T1000 (cell line): ENCODE measurements around the gene CPNE6.
"Not testable (repeated sequence)": the region's sequence is repeated elsewhere in the genome, so short reads cannot be mapped to it uniquely, and the experiment has no call there.

Experiments used
- DNase-seq: peaks from one replicate; lab custom pipeline; 2025; ENCODE audit warnings: mixed read lengths; lab: John Stamatoyannopoulos, UW

CPNE6 gene

DNA sequence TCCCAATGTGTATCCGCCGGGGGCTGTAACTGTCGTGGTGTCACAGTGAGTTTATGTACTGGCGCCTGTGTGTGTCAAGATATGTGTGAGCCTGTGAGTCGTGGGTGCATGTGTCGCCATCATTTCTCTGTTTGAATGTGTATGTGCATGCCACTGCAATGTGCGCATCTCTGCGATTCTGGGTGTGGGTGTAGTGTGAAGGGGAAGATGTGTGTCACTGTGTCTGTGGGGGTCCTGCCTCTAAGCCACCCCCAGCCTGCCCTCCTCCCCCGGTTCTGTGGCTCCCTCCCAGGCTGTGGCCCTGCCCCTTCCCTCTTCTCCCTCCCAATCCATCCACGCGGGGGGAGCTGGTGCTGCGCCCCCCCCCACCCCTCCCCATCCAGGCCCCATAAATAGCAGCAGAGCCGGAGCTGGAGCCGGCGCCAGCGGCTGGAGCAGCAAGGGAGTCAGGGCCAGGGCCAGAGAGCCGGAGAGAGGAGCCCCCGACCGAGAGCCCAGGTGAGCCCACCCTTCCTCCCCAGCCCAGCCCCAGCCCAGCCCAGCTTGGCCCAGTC, at the start of gene CPNE6:
Gene CPNE6, plus strand, starts transcription at position 419 of the 554 bp plus-strand sequence. CDS start 1,375 bp downstream, outside the sequence.
- DNase-seq: no peak

DNA sequence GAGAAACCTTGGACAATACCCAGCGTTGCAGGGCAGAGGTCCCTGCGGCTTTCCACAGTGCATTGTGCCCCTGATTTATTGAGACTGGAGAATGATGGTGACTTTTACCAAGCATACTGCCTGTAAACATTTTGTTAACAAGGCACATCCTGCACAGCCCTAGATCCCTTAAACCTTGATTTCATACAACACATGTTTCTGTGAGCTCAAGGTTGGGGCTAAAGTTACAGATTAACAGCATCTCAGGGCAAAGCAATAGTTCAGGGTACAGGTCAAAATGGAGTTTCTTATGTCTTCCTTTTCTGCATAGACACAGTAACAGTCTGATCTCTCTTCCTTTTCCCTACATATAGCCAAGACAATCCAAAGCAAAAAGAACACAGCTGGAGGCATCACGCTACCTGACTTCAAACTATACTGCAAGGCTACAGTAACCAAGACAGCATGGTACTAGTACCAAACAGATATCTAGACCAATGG, 46.4 kb upstream of the CPNE6 start:
- not testable (repeated sequence) for DNase-seq

DNA sequence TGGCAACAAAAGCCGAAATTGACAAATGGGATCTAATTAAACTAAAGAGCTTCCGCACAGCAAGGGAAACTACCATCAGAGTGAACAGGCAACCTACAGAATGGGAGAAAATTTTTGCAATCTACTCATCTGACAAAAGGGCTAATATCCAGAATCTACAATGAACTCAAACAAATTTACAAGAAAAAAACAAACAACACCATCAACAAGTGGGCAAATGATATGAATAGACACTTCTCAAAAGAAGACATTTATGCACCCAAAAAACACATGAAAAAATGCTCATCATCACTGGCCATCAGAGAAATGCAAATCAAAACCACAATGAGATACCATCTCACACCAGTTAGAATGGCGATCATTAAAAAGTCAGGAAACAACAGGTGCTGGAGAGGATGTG, 41.7 kb upstream of the CPNE6 start:
- not testable (repeated sequence) for DNase-seq

DNA sequence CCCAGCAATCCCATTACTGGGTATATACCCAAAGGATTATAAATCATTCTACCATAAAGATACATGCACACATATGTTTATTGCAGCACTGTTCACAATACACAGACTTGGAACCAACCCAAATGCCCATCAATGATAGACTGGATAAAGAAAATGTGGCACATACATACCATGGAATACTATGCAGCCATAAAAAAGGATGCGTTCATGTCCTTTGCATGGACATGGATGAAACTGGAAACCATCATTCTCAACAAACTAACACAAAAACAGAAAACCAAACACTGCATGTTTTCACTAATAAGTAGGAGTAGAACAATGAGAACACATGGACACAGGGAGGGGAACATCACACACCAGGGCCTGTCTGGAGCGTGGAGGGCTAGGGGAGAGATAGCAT, 40.0 kb upstream of the CPNE6 start:
- not testable (repeated sequence) for DNase-seq

DNA sequence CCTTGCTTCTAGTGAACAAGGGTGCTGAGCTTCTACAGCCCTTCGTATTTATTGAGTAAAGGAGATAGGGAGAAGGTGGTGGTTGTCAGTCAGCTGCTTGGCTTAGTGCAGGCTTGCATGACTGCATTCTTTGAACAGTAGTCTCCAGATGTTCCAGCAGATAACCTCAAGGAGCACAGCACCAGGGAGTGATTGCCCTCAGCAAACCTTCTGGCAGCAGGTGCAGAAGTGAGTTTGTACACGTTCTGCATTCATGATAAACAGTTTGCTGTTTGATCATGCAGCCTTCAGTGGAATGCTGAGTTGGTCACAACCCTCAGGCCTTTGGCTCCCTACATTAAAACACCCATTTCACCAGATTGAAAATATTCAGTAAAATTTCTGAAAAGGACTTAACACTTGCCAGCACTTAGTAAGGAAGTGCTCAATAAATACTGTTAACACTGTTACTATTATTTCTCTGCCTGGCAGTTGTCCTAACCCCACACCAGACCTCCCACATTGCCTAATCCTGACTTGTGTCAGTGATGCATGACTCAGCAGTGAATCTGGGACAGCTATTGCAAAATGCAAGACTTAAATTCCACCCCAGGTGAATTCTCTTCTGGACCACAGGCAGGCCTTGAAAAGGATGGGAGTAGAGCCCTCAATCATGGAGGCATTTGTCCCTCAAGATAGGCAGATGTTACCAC, 38.5 kb upstream of the CPNE6 start:
- no peak for DNase-seq

DNA sequence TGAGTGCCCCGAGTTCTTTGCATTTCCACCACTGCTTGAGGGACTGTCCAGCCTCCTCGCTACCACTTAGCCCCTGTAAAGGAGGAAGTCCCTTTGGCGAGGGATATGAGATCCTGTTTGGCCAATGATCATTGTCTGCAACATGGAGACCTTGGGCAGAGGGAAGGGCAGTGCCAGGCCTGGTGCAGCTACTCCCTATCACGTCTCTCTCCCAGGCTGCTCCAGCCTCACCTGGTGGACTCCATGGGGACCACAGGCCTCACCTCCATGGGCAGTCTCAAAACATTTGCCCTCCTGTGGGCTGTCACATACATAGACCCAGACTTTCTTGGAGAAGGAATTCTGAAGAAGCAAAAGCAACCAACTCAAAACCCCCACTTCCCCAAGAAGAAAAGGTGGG, 35.6 kb upstream of the CPNE6 start:
- DNase-seq: not testable (repeated sequence)

DNA sequence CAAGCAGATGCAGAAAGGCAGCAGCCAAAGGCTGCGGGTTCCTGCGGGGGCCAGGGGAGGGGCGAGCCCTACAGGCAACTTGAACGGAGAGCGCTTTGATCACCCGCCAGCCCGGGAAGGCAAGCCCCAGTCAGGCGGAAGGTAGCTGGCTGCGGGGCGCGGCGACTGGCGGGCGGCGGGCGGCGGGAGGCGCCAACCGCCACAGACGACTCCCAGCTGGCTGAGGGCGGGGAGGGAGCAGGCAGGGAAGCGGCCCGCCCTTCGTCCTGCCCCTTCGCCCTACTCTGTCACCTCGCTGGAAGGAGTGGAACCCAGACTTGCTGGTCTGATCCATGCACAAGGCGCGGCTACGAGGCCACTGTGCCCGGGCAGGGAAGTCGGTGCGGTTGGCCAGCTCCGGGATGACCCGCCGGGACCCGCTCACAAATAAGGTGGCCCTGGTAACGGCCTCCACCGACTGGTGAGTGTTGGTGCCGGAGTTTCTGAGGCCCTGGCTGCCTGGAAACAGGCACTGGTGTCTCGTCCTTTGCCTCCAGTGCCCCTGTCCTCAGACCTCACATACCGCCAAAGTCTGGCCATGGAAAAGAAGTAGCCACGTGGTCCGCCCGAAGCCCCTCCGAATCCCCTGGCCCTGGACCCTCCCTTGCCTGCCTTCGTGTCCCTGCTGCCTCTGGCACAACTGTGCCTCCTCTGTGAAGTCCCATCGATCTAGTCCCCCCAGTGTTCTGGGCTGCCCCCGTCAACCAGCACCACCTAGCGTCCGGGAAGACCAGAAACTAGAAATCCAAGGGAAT, 35.0 kb upstream of the CPNE6 start:
- DNase-seq: no peak

DNA sequence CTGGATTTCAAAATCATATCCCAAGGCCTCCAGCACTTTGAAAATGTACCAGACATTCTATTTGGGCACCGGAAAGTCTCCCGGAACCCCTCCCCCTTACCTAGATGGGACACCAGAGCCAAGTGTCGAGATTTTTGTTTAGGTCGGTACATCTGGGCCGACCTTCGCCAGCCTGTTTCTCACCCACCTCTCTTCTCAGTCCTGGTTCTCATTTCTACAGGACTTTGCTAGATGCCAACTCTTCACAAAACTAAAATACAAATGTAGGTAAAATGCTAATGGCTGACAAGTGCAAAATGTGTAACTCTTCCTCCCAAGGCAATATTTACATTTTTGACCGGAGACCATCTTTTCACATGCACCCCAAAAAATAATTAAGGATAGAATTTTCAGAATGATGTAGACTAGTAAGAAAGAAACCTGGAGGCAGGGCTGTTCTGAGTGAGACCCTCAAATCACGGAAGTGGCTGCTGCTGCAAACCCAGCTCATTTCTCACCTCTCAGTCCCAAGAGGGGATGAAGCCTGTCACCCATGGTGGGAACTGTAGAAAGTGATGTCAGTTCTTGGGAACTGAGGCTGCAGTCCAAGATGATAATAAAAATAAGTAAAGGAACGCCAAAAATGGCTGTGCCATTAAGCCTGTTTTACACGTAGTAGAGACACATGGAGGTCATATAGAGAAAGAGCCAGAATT, 34.3 kb upstream of the CPNE6 start:
- not testable (repeated sequence) for DNase-seq

DNA sequence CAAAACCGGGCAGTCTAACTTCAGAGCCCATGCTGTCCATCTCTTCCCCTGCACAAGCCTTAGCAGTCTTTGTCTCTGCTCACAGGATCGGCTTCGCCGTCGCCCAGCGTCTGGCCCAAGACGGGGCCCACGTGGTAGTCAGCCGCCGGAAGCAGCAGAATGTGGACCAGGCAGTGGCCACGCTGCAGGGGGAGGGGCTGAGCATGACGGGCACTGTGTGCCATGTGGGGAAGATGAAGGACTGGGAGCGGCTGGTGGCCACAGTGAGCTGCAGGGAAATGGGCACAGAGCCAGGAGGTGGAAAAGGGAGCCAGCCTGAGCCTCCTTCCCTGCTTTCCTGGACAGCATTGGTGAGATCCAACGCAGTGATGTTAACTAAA, 33.7 kb upstream of the CPNE6 start:
- no peak for DNase-seq

DNA sequence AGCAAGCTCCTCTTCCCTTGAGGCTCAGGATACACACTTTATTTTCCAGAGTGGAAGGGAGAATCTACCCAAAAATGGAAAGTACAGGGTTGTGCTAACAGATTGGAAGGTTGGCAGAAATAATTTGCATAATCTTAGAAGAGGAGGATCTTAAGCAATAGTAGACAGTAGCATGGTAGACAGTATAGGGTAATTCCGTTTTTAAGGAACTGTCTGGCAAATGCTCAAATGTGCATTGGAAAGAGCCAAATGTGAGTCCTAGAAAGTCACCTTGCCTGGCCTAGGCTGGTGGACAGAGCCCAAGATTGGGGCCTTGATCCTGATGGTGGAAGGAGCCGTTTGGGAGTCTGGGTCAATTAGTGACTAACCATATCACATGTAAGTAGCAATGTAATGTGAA, 32.7 kb upstream of the CPNE6 start:
- DNase-seq: no peak

DNA sequence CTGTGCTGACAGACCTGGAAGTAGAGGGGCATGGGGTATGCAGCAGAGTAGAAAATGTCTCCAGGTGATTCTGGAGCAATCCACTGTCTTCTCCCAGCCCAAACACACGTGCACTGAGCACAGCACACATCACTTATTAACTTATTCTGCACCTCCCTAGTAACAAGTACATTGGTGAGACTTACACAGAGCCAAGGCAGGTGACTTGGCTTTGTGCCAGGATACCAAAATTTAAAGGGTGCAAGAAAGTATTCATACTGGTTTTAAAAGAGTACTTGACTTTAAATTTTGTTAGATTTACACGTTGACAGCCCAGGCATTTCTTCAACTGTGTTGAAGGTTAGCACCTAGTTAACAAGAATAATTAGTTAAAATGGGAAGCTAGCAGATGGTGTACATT, 30.7 kb upstream of the CPNE6 start:
- no peak for DNase-seq

DNA sequence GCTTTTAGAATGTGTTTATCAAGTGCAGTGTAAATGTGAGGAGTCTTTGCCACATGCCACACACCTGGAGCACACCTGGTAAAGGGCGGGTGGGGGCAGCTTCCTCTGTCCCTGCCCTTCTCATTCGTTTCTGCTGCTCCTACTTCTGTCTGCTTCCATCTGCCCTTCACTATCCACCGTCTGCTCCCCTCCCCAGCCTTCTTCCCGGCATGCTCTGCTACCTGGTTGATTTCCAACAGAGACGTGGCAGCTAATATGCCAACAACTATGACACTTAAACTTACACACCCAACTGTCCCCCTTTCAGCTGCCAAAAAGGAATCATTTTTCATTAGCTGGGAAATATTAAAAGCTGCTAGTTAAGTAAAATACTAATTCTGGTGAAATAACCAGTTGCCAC, 28.6 kb upstream of the CPNE6 start:
- no peak for DNase-seq

DNA sequence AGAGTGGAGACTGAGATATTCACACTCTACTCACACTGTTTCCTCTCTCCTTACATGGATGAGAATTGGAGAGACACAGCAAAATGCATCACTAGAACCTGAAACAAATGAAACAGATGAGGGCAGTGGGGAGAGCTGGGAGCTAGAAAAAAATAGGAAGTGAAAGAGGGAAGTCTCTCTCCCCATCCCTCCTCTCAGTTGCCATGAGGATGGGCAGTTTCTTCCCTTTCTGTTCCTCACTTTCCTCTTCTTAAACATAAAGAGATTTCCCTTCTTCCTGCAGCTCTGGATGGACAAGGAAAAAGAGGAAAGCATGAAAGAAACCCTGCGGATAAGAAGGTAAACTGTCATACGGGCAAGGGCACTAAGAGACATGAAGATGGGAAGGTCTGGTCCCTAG, 22.4 kb upstream of the CPNE6 start:
- not testable (repeated sequence) for DNase-seq

DNA sequence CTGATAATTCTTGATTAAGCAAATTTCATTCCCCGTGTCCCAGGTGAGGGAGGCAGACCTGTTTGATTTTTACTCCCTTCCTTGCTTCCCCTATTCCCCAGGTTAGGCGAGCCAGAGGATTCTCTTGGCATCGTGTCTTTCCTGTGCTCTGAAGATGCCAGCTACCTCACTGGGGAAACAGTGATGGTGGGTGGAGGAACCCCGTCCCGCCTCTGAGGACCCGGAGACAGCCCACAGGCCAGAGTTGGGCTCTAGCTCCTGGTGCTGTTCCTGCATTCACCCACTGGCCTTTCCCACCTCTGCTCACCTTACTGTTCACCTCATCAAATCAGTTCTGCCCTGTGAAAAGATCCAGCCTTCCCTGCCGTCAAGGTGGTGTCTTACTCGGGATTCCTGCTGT, 20.6 kb upstream of the CPNE6 start:
- DNase-seq: not testable (repeated sequence)

DNA sequence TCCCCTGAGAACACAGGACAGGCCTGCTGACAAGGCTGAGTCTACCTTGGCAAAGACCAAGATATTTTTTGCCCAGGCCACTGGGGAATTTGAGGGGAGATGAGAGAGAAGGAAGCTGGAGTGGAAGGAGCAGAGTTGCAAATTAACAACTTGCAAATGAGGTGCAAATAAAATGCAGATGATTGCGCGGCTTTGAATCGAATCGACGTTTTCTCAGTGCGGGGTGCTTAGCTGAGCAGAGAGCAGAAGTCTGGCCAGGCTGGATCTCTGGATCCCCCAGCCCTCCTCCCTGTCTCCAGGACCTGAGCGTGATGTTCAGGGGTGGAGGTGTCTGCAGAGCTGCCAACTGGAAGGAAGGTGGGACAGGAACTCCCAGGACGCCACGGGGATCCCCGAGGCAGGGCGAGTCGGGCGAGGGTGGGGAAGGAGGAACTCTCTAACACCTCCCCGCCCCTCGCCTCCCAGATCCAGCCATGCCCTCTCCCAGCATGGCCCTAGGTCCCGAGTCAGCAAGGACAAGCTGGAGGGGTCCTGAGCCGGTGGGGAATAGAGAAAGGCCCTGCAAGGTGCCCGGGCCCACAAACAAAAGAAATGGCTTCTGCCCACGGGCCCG, 20.1 kb upstream of the CPNE6 start:
- DNase-seq: no peak

DNA sequence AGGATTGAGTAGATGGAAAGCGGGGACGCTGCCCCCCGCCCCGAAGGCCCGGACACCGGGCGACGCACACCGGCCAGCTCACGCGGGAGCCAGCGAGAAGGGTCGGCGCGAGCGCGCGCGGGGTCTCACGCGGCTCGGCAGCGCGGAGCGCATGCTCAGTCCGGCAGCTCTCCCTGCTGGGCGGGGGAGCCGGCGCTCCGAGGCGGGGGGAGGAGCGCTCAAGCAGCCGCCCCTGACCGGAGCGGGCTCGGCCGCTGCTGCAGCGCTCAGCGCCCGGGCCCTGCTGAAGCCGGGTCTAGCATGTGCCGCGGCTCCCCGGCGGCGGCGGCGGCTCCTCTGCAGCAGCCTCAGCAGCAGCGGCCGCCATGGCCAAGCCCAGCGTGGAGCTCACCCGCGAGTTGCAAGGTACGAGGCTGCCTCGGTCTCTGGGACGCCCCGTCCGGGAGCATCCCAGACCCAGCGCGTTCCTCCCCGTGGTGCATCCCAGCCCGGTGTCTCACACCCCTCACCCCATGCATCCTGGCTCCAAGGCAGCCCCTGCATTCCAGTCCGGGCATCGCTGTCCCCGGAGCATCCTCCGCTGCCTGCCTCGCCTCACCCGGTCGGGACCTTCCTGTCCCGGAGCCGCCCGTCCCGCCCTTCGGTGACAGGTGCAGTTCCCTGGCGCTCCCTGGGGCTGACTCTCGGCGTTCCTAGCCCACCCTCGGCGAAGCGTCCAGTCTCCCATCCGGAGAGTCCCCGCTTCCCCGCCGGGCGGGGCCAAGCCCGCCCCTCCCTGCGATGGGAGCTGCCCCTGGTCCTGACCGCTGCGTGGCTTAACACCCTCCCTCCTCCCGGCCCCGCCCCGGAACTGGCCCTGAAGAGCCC, 19.3 kb upstream of the CPNE6 start, which contains the start of gene CARMIL3:
Gene CARMIL3, plus strand, starts transcription at position 221 of the 867 bp plus-strand sequence. Its CDS starts 145 bp downstream, at position 366.
- peak; percentile 33 for DNase-seq

DNA sequence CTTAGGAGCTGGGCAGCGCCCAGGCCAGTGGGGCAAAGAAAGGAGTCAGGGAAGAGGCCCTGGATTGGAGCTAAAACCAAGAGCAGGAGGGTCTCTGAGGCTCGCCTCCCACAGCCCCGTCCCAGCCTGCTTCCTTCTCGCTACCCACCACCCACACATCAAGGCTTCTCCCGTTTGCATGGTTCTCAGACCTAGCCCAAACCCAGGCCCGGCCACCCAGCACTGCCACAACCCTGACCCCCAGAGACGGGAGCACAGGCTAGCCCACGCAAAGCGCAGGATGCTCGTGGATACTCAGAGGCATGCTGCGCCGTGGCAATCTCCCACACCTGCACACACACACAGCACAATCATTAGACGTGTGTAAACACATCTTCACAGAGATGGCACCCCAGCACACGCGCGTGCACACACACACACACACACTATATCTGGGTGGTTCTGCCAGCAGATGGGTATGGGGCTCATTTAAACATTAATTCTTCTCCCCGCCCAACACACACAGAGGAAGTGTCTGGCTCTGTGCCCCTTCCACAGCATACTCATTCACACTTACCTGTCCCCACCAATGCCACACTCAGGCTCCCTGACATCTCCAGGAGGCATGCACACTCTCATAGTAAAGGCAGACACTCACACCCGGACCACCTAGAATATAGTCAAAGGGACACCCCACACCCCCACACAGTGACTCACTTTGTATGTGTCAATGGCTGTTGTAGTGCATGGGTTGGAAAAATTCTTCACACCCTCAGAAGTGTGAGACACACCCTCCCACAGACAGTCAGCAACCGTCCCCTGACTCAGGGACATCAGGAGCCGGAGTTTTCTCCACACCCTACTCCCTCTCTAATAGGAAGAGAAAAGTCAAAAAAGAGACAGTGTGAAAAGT, 18.5 kb upstream of the CPNE6 start:
- DNase-seq: no peak

DNA sequence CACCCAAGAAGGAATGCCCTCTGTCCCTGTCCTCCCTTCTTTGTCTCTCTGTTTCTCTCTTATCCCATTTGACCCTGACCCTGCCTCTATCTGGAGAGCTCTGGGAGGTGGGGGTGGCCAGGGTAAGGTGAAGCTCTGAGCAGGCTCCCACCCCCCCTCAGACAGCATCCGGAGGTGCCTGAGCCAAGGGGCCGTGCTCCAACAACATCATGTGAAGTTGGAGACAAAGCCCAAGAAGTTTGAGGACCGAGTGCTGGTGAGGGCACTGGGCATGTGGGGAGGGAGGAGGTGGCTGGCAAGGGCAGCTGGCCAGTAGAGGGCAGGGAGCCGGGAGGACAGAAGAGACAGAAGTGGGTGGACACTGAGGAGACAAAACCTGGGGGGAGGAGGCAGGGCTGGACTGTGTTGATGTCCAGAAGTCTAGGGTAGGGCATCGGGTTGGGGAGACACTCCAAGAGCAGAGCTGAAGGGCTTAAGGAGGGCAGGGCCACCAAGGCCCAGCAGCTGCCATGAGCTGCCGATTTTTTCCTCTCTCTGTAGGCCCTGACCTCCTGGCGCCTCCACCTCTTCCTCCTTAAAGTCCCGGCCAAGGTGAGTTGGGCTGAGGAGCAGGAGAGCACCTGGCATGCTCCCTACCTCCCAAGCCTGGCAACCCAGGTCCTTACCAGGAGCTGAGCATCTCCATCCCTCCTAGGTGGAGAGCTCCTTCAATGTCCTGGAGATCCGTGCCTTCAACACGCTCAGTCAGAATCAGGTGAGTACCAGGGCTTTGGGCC, 17.6 kb upstream of the CPNE6 start:
- no peak for DNase-seq

DNA sequence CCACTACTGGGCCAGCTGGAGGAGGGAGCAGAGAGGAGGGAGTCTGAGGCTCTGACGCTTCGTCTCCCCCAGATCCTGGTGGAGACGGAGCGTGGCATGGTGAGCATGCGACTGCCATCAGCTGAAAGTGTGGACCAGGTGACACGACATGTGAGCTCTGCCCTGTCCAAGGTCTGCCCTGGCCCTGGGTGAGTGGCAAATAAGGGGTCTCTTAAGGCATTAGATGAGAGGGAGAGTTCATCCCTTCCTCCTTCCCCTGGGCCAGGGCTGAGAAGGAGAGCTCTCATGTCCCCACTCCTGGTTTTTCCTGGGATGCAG, 17.1 kb upstream of the CPNE6 start:
- DNase-seq: no peak
